LNCaP clone FGC (cell line): Measurements from ENCODE around the gene KIAA0825.

ENCODE experiments used
- DNase-seq: peaks from one replicate; pipeline ENCODE4 v3.0.0-alpha.2; 2011; ENCODE audit warnings: low read depth
- H3K4me3 ChIP-seq: 2 replicates; pipeline ENCODE4 v1.5.1; 2011; ENCODE audit warnings: mild to moderate bottlenecking, low read depth, low read length, control low read depth
- CTCF ChIP-seq: IDR thresholded peaks from 2 replicates; pipeline ENCODE4 v1.5.1; 2012; ENCODE audit warnings: mild to moderate bottlenecking; ENCODE audit not compliant: control insufficient read depth, insufficient read depth; ENCODE audit errors: extremely low read depth

The KIAA0825 gene

GRCh38 chr5:94409440-94409839, 209.0 kb downstream of the KIAA0825 start:
- DNase-seq = no peak
- TF ChIP-seq CTCF = no peak
- no peak overlapping the region for H3K4me3 ChIP-seq

- no peak for DNase-seq
- no peak overlapping the region for H3K4me3 ChIP-seq
- no peak for TF ChIP-seq CTCF
Measured at GRCh38 chr5:94407023-94407422, 211.4 kb downstream of the KIAA0825 start.

- no peak for TF ChIP-seq CTCF
- H3K4me3 ChIP-seq = no peak overlapping the region
- DNase-seq = peak; percentile 99
Measured at GRCh38 chr5:94403483-94403882, 214.9 kb downstream of the KIAA0825 start.

- TF ChIP-seq CTCF = no peak
- H3K4me3 ChIP-seq = no peak overlapping the region
- DNase-seq = no peak
Measured at GRCh38 chr5:94402096-94402495, 216.3 kb downstream of the KIAA0825 start.

GRCh38 chr5:94397508-94397907, 220.9 kb downstream of the KIAA0825 start:
- no peak for DNase-seq

GRCh38 chr5:94396687-94397086, 221.7 kb downstream of the KIAA0825 start:
- TF ChIP-seq CTCF = no peak
- no peak for DNase-seq
- no peak overlapping the region for H3K4me3 ChIP-seq

More at GRCh38 chr5:94397508-94397907, 220.9 kb downstream of the KIAA0825 start:
- no peak overlapping the region for H3K4me3 ChIP-seq
- TF ChIP-seq CTCF = no peak

- no peak for DNase-seq
- no peak overlapping the region for H3K4me3 ChIP-seq
- TF ChIP-seq CTCF = no peak
Measured at GRCh38 chr5:94395468-94395867, 222.9 kb downstream of the KIAA0825 start.
